Stimulated activated CD8-positive, alpha-beta memory T cell treated with anti-CD3 and anti-CD28 coated beads, Interleukin-4, amount 100 ng/mL, for 4 hours (primary cell): ENCODE results near the gene MTCL1.

Experiments used
- DNase-seq, 2 donors: peaks; one replicate each; pipeline ENCODE4 v3.0.0-alpha.2; 2020; ENCODE audit warnings: low read depth in 2 of 2, low spot score in 1 of 2

The MTCL1 gene

DNA sequence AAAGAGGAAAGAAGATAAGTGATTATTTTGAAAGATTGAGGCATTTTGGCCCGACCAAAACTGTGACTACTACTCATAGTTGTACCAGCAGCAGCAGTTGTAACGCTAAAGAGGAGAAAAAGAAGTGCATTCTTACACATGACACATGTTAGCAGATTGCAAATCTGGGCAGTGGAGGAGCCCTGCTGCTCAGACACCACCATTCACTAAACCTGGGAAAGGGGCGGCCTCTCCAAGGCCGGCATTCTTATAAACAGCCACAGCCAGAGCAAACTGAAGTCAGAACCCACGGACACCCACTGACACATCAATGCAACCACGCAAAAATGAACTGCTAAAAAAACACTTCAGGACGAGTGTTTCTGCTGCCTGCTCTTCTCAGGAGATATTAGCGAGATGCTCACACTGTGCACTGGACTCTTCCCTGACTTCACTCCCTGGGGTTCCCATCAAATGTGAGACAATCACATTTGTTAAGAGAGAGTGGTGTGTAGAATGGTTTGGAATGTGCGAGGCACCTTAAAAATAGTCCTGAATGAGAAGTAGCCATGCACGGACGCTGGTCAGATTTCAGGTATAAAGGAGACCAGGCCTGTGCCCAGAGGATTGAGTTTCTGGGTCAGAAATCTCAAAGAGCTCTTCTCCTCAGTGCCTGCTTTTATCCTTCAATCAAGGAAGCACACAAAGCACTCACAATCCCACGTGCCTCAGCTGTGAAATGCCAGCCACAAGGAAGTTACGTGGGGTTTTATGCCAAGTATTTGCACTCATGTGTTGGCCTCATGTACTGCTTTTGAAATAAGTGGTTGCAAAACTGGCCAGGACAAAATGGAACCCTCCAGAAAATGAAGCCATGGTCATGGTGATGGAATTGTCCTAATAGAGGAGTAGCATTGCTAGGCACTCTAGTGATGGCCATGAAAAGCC is 83.4 kb downstream of the MTCL1 start:
- DNase-seq = no peak

DNA sequence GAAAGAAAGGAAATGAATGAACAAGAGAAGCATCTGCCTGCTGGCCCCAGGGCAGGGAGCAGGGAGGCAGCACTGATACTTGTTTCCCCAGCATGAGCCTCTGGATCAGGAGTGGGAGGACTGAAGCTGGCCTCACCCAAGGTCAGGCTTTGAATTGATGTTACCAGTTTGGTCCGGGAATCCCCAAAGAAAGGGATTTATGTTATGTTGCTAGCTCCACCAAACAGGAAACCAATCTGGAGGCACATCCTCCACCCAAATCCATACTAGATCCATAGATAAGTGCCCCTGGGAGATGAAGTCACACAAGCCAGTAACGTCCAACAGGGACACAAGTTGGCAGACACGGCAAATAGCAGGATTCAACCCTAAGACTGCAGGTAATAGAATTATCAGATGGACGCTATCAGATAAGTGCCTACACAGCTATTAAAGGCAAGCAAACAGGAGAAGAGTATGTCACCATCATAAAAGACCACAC is 85.9 kb downstream of the MTCL1 start:
- DNase-seq = no peak

GRCh38 chr18:8792688-8793316 is 87.4 kb downstream of the MTCL1 start:
- DNase-seq = no peak

GRCh38 chr18:8793445-8794155 is 88.2 kb downstream of the MTCL1 start:
- no peak for DNase-seq

DNA sequence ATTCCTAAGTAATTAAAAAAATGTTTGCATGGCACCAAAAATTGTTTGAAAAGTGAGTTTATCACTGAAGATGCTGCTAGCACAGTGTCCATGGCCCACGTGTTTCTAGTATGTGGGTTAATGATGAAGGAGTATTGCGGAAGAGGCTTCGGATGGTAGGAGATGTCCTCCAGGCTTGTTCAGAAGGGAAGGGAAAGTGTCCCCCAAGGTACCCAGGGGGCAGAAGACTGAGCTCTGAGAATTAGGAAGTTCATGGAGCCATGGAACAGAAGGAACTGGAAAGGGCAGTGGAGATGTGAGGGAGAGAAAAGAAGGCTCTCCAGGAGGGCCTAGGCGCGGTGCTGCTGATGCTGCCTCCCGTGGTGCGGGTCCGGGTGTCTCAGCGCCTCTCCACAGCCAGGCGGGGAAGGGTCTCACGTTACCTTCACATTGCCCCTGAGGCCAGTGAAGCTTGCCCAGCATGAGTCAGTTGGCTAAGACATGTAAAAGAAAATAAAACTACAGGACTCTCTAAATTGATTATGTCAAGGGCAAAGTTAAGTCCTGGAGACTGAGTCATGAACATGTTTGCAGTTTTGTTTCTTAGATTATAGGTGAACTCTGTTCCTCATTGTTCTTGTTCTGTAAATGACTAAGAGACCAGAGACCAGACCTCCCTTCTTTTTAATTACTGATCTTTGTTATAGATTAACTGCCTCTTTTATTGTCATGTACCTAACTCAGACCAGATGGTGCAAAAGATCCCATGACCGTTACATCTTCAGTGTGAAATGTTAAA is 89.0 kb downstream of the MTCL1 start:
- DNase-seq = no peak

DNA sequence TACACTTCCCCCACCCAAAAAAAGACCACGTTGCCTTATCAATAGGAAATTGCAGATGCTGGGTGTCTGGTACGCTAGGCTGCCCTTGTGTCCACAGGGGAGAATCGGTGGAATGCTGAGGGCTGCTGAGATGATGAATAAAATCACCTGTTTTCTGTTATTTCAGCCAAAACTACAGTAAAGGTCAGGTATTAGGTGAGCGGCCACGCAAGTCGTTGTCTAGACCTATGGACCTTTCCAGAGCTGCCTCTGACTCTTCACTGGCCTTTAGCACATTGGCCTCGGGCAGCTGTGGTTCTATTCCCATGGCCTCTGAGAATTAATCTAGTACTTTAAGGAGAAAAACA is 89.6 kb downstream of the MTCL1 start:
- DNase-seq = no peak

GRCh38 chr18:8795586-8796325 is 90.4 kb downstream of the MTCL1 start:
- DNase-seq = no peak

DNA sequence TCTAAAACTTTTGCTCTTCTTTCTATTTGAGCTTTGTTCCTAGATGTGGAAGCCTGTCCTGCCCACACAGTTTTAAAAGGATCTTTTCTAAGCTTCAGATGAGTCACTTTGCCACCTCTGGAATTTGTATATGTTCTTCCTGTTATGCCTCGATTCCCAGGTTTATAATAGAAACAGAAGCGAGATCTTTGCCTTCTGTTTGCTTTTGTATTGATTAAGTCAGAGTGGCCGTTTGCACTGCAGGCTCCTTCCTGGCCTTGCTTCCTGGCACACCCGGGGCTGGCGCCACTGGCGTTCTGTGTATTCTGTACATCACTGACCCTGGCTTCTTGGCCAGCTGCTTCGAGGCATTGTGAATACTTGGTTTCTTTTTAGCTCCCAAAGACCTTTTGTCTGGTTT is 91.8 kb downstream of the MTCL1 start:
- DNase-seq = no peak

DNA sequence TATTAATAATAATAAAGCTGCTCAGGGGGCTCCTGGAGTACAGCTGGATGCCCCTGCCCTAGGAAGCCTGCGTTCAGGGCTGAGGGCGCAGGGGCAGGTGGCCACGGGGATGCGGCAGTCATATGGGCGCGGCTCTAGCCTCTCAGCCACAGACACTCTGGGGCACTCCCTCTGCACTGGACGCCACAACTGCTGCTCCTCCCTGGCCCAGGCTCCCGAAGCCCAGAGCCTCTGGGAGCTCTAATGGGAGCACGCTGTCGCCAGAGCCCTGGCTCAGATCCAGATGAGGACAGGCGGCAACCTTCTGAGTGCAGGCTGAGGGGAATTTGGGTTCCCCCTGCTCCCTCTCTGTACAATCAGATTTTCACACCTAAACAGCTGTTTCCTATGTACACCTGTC is 93.6 kb downstream of the MTCL1 start:
- DNase-seq = no peak

- DNase-seq = no peak
Measured at GRCh38 chr18:8799596-8800441, 94.5 kb downstream of the MTCL1 start.

DNA sequence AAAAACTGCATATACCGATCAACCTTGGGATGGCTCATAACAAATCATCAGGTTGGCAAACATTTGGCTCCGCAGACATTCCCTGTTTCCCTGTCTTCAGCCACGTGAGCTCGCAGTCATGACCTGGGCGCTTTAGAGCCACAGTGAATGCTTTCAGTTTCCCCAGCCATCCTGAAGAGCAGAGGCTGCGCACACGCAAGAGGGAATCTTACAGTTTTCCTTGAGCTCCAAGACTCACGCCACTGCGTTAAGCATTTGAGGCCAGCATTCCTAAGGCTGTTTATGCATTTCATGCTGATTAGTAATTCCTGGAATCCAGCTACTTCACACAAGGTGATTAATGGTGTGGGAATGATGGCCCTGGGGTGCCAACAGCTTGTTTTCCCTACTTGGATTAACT is 95.1 kb downstream of the MTCL1 start:
- DNase-seq = no peak

DNA sequence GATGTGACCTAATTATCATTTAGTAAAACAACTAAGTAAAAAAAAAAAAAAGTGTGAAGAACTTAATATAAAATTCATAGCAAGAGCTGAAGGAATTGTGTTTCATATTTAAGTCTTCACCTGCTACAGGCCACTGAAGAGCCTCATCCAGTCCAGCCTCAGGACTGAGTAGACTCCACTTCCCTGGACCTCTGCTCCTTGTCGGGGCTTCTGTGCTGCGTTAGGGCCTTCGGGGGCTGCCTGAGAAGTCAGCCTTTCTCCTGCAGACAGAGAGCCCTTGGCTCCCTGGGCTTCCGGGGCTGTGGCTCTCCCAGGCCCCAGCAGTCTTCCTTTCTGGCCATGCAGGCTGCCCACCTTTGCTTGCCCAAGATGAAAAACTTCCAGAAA is 95.5 kb downstream of the MTCL1 start:
- DNase-seq = no peak

- no peak for DNase-seq
Measured at GRCh38 chr18:8801263-8801901, 96.0 kb downstream of the MTCL1 start.

DNA sequence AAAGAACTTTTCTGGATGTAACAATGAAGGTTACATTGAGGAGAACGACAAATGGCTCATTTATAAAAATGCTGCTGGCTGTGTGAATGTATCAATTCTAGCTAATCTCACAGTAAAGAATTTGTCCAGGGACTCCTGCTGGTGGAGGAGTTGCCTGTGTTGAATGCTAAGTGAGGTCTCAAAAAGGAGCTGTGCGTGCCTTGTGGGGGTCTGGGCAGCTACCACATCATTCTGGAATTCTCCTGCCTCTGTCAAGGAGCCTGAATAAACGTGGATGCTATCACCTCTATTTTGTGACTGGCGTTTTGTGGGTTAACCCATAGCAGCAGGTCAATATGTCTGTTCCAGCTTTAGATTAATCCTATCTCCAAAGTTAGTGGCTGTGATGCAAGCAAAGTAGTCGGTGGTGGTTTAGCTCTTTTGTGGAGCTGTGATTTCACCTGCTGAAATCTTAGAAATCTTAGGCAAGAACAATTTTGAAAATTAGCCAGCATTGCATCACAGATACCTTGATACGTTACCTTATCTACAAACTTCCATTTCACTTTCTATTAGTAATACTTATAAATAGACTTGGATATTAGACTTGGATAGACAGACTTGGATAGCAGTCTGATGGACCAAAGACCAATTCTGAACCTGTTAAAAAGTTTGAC is 96.8 kb downstream of the MTCL1 start:
- no peak for DNase-seq

- DNase-seq = no peak
Measured at GRCh38 chr18:8803063-8803795, 97.9 kb downstream of the MTCL1 start.

- no peak for DNase-seq
Measured at GRCh38 chr18:8803957-8804356, 98.6 kb downstream of the MTCL1 start.

GRCh38 chr18:8805552-8805951 is 100.2 kb downstream of the MTCL1 start:
- DNase-seq = no peak
